ENCODE measurements around the gene NMRK2.

GRCh38 chr19:3961007-3961406, 28.1 kb downstream of the NMRK2 start:
- TF ChIP-seq EZH2 (IDR thresholded peaks at IDR 0.05; ENCODE audit: borderline replicate concordance, low read depth, low read length, poor library complexity, severe bottlenecking), result no peak
- TF ChIP-seq CTCF (conservative IDR thresholded peaks at IDR 0.05; ENCODE audit: low read depth, low read length), result no peak

Data from A673 (cell line).